Glomerular endothelial cell (primary cell): ENCODE results near the gene DIP2B. TPM values are rescaled to one million over a fixed set of nuclear protein-coding genes. Genes with fewer than 3 reads are reported as not detected.

Experiments used
- DNase-seq: peaks from one replicate; pipeline ENCODE4 v3.0.0-alpha.2; 2011; ENCODE audit warnings: low read depth, low spot score; ENCODE audit errors: extremely low read depth
- total RNA-seq: library from RNA; depleted of rRNA; stranded (reverse); fragments of >200 nt; gene quantifications from 2 replicates; pipeline ENCODE4 v1.2.3, GENCODE V29; 2015

The DIP2B gene
- total RNA-seq, 1 donor from 2014 or later, result 33.7 TPM

GRCh38 chr12:50611021-50611744 is 106.4 kb downstream of the DIP2B start:
- no peak for DNase-seq

DNA sequence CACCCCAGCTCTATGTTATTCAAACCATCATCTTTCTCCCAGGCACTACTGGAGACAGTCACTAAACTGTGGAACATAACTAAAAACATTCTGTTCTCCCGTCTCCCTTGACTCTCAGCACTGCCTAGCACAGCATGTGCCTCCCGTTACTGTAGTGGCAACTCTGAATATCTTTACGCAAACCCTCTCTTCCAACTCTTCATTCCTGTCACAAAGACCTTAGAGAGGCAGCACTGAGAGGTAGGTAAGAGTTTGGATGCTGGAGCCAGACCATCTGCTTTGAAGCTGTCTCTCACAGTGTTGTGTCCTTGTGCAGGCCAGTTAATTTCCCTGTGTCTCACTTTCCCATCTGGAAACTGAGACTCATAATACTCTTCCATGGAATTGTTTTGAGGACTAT is 108.1 kb downstream of the DIP2B start:
- DNase-seq, result no peak

- no peak for DNase-seq
Observed at GRCh38 chr12:50613463-50613862, 108.7 kb downstream of the DIP2B start.

- no peak for DNase-seq
Observed at GRCh38 chr12:50614167-50614759, 109.5 kb downstream of the DIP2B start.

DNA sequence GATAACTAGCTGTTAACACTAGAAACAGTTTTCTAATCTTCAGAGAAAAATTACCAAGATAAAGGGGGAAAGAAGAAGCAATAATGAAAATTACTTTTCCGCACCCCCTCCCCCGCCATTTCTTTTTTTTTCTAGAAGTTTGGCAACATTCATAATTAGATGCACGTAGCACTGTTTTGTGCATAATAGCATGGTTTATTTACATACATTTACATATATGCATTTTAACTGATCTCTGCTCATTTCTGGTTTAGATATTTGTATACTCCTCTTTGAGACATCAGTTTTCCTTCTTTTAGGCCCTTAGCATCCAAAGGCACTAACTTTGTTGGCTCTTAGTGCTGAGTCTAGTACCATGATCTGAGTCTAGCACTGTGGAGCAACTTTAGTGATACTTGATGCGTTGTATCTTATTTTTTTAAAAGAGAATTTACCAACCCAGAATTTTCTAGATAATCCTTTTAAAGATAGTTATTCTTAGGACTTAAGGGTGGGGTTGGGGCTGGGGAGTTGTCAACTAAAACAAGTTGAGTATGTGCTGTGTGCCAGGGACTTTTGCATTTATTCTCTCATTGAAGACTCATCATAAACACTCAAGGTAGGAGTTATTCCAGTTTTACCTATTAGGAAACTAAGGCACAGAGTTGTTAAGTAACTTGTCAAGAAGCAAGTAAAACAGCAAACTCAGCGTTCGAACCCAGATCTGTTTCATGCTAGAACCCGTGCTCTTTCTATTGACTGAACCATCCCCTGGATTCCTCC is 110.5 kb downstream of the DIP2B start:
- DNase-seq, result no peak

GRCh38 chr12:50615907-50616296 is 111.1 kb downstream of the DIP2B start:
- no peak for DNase-seq

GRCh38 chr12:50617657-50618056 is 112.9 kb downstream of the DIP2B start:
- no peak for DNase-seq

- DNase-seq, result no peak
Observed at GRCh38 chr12:50618864-50619609, 114.3 kb downstream of the DIP2B start.

- DNase-seq, result no peak
Observed at GRCh38 chr12:50619610-50619958, 114.8 kb downstream of the DIP2B start.

DNA sequence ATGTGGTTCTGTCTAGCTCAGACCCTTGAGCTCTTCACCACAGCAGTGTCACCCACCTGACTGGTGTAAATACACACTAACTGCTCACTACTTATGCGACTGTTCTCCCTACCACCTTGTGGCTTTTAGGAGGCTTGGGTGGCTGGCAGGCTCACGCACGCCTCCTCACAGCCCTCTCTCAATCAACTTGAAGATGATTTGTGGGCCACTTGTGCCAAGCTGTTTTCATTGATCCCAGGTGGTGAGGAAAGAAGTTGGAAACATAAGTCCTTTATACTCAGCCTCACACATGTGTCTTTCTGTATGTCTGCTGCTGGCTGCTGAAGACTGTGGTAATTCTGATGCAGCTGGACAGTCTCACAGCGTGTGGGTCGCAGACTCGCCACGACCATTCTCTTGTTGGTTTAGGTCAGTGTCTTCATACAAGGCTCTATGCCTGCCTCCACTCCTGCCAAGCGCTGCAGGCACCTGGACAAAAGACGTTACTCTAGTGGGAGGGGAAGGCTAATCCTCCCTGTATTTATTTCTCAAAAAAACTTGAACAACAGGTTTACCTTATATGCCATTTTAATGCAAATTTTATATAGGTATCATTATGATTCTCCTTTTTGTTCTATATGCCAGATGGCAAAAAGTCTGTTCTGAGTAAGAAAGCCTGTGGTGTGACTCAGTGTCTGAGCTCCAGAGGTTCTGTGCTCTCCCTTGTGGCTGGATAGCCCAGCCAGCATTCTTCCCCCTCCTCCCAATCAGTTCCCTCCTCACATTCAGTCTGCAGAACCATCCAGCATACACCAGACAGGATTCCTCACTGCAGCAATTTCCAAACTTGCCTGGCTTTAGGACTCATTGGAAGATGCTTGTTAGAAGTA is 115.6 kb downstream of the DIP2B start:
- DNase-seq, result no peak

GRCh38 chr12:50620978-50621360 is 116.2 kb downstream of the DIP2B start:
- no peak for DNase-seq

DNA sequence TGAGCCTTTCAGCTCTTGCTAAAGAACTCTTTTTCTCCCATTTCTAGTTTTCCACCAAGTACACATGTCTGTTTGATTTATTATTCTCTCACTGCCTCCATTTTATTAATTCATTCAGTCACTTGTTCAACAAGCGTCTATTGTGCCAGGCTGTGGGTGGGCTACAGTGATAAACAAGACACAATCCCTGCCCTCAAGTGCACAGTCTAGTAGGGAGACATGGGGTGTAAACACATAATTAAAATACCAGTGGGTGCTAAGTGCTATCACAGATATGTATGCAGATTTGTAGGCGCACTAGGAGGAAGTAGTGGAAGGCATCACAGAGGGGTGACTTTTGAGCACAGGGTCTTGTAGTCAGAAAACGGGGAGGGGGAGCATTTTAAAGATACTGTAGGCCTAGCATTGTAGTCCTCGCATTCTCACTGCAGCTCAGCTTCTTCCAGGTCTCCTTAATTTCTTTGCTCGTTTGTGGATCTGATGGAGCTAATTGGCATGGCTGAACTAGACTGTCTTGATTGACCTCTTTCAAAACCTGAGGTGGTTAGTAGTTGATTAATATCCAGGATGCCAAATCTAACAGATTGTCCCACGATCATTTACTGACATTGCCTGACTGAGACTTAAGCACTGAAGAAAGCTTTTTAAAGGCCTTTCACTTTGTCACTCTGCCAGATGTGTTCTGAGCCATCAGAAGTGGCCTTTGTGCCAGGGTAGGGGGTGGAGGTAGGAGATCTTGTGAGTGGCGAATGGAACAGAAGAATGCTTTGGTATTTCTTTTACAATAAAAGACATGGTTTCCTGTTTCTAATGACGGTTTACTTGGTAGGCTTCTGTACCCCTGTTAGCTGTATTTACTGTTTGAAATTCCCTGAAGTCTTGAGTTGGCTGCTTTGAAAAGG is 116.9 kb downstream of the DIP2B start:
- DNase-seq, result no peak

- DNase-seq, result no peak
Observed at GRCh38 chr12:50625029-50625925, 120.5 kb downstream of the DIP2B start.

DNA sequence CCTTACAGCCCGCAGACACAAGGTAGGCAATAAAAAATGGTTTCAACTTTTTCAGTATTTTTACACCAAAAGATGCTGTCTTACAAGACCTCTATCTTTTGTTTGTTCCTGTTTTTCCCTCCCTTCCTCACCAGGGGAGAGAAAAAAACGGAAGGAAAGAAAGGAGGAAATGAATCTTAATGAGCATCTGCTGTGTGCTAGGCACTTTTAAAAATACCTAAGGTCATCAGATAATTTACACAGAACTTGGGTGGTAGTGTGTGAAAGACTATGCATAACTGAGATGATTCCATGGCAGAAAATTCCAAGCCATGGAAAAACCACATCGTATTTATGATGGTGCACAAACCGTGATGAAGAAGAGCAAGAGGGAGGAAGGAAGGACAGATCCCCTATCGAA is 121.2 kb downstream of the DIP2B start:
- DNase-seq, result no peak

DNA sequence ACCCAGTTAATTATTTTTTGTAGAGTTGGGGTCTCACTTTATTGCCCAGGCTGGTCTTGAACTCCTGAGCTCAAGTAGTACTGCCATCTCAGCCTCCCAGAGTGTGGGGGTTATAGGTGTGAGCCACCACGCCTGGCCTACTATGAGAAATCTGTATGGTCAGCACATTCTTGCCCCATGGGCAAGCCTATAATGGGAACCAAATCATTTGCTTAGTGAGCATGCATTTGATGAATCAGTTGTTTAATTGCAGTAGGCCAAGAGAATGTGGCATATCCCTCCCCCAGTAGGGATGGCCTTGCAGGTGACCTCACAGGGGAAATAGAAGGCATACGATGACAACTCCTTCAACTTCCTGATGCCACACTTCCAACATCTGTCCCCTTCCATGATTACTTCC is 122.7 kb downstream of the DIP2B start:
- no peak for DNase-seq

- DNase-seq, result no peak
Observed at GRCh38 chr12:50628394-50628793, 123.6 kb downstream of the DIP2B start.

GRCh38 chr12:50633955-50634354 is 129.2 kb downstream of the DIP2B start:
- no peak for DNase-seq

DNA sequence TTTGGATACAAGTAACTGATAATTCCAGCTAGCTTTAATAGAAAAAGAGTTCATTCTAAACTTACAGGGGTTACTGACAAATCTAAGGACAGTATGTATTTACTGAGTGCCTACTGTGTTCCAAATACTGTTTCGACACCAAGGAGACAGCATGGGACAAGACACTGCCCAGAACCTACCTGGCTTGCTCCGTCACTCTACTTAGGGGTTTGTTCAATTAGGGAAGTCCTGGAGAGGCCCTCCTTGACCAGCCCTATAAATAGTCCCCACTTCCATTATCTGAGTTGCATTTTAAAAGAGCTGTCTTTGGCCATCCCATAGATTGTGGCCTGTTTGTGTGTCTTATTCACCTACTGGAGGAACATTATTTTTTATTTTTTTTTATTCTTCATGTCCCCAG is 129.6 kb downstream of the DIP2B start:
- no peak for DNase-seq
